GM18511 (cell line): ENCODE data around the gene SERPINE2.
"Not testable (repeated sequence)": the region's sequence is repeated elsewhere in the genome, so short reads cannot be mapped to it uniquely, and the experiment has no call there.

ENCODE experiments used
- ATAC-seq: cut with Tn5 transposase; IDR thresholded peaks from one replicate; pipeline ENCODE4 v1.9.1; 2021; ENCODE audit warnings: mild to moderate bottlenecking, moderate library complexity; ENCODE audit not compliant: unreplicated experiment

The SERPINE2 gene

DNA sequence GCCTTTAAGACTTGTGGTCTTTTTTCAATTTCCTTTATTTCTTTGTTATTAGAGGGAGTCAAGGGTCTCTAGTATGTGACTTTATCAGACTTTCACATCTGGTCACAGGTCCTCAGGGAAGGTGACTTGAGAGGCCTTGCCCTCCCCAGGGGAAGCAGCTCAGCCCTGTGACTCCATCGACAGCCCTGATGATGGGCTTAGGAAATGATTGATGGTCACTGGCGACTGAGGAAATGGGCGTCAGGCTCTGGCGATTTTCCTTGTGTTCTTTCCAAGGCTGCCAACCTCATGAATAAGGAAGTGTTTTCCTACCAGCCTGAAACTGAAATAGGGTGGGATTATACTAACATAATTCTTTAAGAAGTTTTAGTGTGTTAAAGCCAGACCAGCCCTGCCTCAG lies 21.1 kb downstream of the SERPINE2 start:
- no peak for ATAC-seq

DNA sequence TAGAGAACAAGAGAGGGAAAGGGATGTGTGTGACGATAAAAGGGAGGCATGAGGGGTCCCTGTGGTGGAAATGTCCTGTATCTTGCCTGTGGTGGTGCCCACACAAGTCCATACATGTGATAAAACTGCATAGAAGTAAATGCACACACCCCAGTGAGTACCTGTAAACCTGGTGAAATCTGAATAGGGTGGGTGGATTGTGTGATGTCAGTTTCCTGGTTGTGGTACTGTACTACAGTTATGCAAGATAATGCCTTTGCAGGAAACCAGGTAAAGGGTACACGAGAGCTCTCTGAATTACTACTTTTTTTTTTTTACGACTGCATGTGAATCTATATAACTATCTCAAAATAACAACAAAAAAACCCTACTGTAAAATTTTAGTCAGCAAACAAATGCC lies 22.1 kb downstream of the SERPINE2 start:
- ATAC-seq, result no peak

DNA sequence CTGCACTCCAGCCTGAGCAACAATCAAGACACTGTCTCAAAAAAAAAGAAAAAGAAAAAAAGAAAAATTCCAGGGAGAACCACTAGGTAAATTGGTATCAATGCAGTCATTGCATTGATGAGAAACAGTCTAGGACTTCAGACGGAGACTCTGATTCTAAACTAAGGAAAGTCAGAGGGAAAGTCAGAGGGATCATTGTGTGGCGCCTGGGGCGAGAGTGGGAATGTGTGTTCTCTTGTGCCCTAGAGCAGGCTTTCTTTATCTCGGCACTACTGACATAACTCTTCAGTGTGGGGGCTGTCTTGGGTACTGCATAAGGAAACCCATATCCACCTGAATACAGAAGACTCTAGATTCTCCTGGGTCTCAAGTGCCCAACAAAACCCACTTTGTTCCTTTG lies 24.8 kb downstream of the SERPINE2 start:
- ATAC-seq, result no peak

DNA sequence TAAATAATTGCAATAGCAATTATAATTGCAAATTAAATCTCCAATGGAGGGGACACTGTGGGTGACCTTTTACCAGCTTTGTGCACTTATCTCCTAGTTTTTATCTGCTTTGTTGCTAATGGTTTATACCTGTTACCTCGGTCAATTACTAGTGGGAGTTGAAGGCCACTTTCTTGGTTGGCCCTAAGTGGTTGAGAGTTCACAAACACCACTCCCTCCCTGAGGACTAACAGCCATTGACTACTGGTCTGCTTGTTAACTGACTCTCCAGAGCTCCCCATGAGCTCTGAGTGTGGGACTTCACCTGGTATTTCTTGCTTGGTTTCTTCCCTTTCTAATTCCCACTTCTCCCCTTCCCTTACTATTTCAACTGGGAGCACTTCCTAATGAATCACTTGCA lies 27.2 kb downstream of the SERPINE2 start:
- ATAC-seq, result no peak

DNA sequence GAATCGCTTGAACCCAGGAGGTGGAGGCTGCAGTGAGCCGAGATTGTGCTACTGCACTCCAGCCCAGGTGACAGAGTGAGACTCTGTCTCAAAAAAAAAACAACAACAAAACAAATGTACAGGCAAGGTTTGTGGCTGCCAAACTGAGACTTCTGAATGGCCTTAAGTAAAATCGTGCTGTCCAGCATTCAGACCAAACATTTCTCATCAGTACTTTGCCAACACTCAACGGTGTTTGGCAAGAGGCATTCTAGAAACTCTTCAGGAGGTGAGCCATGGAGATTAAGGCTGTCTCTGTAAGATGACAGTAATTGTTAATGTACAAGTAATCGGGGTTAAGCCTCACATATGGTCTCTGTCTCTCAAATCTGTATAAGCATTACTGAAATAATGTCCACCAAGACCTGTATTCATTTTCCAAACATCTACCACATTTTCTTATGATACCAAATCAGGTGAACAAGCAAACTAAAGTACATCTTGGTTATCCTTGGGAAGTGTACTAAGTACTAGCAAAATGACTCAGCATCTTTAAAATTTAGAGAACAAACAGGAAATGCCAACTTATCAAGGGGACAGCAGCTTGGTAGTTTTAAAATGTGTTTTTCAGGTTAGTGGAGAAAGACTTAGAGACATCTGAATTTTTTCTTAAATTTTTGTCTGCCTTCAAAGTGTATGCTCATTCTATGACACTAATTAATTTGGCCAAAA lies 29.3 kb downstream of the SERPINE2 start:
- no peak for ATAC-seq

DNA sequence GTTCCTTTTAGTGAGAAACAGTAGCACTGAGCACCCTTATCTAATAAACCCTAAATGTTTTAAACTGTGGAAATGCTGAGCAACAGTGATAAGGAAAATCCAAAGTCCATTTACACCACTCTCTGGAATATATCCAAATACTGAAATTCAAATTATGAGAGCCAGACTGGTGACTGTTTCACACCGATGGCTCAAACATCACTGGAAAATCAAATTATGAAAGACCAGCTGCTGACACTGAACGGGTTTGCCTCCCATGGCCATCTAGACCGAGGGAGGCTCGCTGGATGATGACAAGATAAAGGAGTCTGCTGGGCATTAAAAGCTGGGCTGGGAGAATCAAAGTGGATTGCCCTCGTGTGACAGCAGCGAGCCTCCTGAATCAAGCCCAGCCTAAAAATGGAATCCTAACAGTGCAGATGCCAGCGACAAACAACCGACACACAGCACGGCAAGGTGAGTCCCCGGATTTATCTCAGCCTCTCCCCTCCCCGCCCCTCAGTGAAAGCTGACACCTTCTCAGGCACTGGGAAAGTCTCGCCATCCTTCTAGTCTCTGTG lies 30.3 kb downstream of the SERPINE2 start:
- no peak for ATAC-seq

DNA sequence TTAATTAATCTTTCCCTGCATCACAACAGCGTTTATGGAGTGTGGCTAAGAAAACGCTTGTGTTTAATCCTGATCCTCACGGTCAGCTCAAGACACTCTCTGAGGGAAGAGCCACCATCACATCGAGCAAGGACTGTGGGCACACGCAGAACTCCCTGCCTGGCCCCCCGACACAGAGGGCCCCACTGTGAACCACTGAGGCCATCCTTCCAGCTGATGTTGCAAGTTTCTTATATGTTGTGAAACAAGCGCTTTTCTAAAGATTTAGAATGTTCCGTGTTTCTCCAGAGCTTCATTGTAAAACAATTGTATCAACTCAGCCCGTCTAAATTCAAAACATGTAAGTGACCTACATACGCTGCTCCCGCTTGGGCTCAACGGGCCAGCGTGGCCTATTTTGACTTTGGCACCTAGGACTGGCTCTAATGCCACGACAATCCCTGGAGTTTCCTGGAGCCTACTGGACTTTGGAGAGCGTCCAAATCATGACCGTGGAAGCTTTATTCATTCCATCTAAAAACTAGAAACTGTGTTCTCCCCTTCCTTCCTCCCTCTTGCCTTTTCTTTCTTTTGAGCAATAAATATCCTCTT lies 34.9 kb downstream of the SERPINE2 start:
- no peak for ATAC-seq

DNA sequence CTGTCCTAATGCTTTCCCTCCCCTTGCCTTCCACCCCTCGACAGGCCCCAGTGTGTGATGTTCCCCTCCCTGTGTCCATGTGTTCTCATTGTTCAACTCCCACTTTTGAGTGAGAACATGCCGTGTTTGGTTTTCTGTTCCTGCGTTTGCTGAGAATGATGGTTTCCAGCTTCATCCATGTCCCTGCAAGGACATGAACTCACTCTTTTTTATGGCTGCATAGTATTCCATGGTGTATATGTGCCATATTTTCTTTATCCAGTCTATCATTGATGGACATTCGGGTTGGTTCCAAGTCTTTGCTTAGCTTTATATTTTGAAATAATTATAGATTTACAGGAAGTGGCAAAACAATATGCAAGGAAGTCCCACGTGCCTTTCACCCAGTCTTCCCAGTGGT lies 38.4 kb downstream of the SERPINE2 start:
- ATAC-seq, result not testable (repeated sequence)

DNA sequence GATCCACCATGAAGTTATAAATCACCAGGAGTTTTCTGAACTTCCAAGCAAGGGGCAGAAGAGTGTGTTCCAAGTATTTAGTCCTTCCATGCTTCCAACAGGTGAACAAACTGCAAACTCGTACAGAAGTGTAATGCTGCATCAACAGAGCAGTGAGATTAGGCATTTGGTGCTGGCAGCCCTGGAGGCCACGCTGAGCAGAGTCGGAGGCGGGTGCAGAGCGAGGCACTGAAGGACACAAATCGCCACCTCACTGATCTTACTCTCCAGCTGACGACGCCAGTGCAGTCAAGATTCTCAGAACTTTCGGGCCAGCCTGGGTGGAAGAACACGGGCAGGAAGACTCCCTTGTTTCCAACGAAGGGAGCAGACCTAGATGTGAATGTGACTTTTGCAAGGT lies 39.2 kb downstream of the SERPINE2 start:
- no peak for ATAC-seq

DNA sequence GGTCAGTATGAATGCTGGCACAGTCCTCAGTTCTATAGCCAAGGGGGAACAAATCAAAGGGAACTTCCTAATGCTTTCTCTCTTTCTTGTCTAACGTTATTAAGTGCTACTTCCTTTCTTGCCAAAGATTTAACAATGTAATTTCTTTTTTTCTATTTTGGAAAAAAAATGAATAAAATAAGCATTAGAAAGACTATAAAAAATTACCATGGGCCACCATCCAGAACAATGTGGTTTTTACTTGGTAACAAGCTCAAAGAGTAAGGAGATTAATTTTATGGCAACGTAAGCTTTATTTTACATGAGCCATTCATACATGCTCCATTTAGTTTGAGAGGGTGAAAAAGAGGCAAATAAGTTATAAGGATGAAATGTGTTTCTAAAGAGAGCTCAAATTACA lies 40.1 kb downstream of the SERPINE2 start:
- ATAC-seq, result no peak

DNA sequence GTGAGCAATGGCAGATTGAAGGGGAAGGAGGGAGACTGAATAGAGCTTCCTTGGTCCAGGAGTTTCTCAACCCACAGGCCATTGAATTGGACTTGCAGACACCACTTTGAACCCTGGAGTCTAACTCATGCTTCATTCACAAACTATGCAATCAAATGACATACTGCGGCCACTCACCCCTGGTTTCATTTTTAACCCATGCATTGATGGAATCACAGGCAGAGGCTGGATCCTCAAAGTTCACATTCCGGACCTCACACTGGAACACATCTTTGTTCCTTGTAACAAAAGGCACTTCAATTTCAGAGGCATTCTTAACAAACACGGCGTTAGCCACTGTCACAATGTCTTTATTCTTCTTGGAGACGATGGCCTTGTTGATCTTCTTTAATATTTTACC lies 41.1 kb downstream of the SERPINE2 start:
- ATAC-seq, result no peak

DNA sequence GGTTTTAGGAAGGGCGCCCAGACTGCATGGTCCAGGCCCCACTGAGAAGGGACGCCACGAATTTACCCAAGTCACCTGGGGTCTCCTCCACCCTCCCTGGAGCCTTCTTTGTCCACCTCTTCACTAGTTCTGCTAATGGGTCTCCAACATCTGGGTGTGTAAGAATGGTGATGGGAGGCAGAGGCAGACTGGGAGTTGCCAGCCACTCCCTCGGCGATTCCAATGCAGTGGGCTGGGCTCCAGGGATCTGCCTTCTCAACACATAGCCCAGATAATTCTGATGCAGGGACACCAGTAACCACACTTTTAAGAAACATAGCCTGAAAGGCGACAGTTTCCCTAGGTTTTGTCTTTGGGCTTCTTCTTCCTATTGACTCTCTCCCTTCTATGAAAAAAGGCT lies 42.7 kb downstream of the SERPINE2 start:
- no peak for ATAC-seq

DNA sequence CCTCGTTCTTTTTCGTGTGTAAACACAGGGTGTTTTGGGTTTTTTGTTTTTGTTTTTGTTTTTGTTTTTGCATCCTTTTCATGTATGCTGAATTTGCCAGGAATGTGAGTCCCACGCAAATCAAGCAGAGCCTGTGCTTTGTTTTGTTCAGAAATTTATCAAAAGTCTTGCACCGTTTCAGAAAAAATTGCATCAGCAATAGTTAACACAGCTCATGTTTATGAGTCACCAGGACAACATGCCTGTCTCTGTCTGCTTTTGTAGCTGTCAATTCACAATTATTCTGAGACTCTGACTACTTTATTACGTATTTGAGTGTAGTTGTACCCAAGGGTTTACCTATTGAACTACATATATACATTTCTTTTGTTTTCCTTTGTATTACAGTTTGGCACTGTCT lies 43.5 kb downstream of the SERPINE2 start:
- no peak for ATAC-seq

DNA sequence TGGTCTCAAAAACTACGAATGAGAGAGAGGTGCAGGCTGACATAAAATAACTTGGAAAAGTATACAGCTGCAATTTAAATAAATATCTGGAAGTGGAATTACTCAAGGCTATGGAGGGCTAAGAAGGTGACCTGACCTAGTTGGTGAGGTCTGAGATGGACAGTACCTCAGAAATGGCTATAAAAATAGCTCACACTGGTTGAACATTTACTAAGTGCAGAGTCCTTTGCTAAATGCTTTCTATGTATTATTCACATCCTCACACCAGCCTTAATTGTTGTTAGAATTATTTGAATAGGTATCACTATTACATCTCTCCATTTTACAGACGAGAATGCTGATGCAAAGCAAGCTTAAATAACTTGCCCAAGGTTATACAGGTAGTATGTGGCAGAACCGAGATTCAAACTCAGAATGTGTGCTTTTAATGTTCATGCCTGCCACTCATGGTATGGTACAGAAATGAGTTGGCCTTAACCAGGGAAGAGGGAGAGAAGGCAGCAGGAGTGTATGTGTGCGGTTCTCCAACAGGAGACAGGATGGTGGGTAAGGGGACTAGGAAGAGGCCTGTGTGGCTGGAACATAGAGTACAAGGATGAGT lies 44.4 kb downstream of the SERPINE2 start:
- ATAC-seq, result peak; percentile 49

DNA sequence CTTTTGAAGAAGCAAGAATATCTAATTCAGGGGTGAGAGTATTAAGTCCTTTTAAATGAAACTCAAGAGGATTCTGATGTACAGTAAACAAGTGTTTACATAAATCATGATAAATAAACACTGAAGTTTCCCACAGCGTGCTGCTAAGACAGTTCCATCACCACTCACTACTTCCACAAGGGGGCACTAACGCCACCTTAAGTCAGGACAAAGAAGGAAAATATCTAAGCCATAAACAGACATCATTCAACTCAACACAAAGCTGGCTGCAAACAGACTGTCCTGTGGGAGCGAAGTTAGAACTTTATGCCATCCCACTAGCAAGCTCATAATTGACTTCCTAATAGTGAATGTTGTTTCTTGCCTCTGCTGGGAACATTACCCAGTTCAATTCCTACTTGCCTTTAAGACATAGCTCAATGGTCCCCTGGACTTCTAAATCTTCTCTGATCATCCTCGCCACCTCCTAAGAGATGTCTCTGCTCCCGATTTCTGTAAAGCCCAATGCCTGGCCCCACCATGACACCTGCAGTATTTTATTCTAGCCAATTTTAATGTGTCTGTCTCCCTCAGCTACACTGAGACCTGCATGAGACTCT lies 45.4 kb downstream of the SERPINE2 start:
- ATAC-seq, result peak; percentile 79

DNA sequence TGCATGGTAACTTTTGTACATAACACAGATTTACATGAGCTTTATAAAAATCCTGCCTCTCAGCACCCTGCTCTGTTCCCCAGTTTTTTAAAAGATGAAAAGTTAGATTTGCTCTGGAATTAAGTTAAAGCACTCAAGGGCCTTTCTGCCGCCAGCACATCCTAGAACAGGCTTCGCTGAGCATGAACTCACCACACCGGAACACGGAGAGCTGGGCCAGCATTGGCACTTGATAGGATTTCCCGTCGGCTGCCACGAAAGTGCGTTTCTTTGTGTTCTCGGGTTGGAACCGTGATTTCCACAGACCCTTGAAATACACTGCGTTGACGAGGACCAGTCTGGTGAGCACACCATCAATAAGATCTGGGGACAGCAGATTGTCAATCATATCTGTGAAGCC lies 47.5 kb downstream of the SERPINE2 start:
- ATAC-seq, result no peak

DNA sequence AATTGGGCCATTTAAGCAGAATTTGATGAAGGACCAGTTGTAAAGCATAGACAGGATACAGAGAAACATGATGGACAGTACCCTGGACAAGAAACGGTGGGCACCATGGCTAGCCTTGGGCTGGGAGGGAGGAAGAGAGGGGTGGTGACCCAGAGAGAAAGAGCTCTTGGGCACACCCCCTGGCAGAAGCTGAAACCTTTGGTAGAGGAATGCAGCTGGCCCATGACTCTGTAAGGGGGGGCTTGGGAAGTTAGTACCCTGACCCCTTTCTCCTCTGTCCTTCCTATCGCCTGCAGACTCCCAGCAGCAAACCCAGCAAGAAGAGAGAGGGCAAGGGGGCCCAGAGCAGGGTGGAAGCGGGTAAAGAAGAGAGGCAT lies 49.2 kb downstream of the SERPINE2 start:
- no peak for ATAC-seq

DNA sequence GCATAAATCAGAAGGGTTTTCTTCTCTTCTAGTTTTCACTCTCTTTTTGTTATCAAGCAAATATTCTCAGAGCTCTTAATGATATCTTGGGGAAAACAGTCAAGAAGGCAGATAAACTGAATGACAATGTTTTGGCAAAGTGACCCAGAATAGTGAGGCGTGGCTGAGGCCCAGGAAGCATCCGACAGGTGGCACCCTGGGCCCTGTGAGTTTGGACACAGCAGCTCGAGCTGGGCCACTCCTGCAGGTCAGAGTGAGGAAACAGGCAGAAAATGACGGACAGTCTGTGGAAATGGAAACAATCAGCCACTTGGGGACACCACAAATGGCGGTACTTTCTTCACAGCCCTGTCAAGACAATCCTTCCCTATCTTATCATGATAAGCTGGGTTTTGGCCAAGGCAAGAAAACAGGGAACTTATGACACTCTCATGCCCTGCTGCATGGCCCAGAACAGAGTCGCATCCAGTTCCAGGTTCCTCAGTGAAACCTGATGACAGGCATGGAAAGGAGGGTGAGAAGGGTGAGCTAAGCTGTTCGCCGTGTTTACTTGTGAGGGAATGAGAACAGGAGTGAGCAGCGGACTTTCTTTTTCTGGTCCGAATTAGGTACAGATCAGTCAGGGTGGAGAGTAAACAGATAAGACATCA lies 49.8 kb downstream of the SERPINE2 start:
- ATAC-seq, result no peak

DNA sequence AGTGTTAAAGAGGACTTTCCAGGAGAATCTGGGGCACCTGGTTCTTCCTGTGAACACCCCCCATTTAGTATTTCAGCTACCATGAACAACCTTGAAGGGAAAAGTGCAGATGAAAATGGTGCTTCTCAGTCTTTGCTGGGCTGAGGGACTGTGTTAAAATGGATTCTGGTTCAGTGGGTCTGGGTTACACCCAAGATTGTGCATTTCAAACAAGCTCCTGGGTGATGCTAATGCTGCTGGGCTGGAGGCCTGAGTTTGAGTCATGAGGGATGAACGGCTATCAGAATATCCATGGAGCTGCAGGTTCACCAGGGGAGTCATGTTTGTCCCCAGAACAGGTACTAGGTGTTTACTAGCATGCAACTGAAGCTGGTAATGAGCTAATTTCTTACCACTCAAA lies 57.8 kb downstream of the SERPINE2 start:
- no peak for ATAC-seq

DNA sequence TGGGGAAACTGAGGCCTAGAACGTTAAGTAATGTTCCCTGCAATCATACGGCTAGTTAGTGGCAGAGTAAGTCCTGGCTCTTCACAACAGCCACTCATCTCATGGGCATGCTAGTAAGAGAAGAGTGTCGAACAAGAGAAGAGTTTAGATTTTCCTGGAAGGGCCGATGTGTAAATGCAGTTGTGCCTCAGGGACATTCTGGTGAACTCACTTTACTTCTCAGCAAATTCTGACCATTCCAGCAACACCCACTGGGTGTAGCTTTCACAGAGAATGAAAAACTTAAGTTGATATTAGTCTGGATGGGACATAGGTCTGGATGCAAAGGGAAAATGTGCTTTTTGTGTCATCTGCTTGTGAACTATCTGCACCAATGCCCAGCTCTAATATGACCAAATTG lies 58.3 kb downstream of the SERPINE2 start:
- ATAC-seq, result no peak

DNA sequence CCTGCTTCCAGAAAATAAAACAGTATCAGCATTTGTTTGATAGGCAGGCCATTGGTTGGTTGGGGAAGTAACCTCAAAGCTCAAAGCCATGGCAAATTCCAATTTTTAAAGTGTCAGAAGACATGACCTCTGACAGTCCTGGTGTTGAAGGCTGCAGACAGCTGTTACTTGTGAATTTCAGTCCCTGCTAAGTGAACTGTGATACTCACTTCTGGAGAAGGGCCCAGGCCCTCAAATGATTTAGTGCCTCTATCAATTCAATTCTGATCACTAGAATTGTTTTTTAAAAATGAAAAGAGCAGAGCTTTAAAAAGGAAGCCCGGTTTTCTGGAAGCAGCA lies 58.7 kb downstream of the SERPINE2 start:
- ATAC-seq, result no peak
